Testis (tissue), 3 donors: ENCODE measurements around the gene DNTTIP2. TPM values are rescaled to one million over a fixed set of nuclear protein-coding genes. Genes with fewer than 3 reads are reported as not detected.

Source experiments
- DNase-seq: peaks from one replicate; pipeline ENCODE4 v3.0.0-alpha.2; 2019
- H3K27ac ChIP-seq, 2 donors: fragments of 200-600 bp; sonication (generic); one replicate each; pipeline ENCODE4 v1.5.1; 2019
- H3K27me3 ChIP-seq: fragments of 200-600 bp; sonication (generic); one replicate; pipeline ENCODE4 v1.5.1; 2019
- H3K36me3 ChIP-seq: fragments of 200-600 bp; sonication (generic); one replicate; pipeline ENCODE4 v1.5.1; 2017; ENCODE audit warnings: low read depth; ENCODE audit errors: missing control alignments
- H3K4me1 ChIP-seq: fragments of 200-600 bp; sonication (generic); one replicate; pipeline ENCODE4 v1.5.1; 2019
- H3K4me3 ChIP-seq, 2 donors: fragments of 200-600 bp; sonication (generic); one replicate each; pipeline ENCODE4 v1.5.1; 2017 to 2019
- H3K9me3 ChIP-seq: fragments of 200-600 bp; sonication (generic); one replicate; pipeline ENCODE4 v1.5.1; 2017
- POLR2A ChIP-seq: fragments of 450-650 bp; IDR thresholded peaks from one replicate; pipeline ENCODE4 v1.6.1; 2017; ENCODE audit warnings: antibody characterized with exemption, mild to moderate bottlenecking, moderate library complexity
- WGBS, 2 donors: methylation state at CpG; one replicate each; pipeline ENCODE4 v1.1.5; 2018; 5-methylcytosine and 5-hydroxymethylcytosine counted together
- intact Hi-C: fragments of 100-400 bp; cut with DNase I; formaldehyde crosslinking; loops from one replicate; pipeline ENCODE4 v1.15.1; 2023; ENCODE audit warnings: low total_unique reads
- polyA plus RNA-seq: library from polyadenylated mRNA; stranded (reverse); fragments of 350-450 nt; fragmentation: Illumina TruSeq; extraction: RNeasy Lipid Tissue Mini Kit (QIAGEN cat#74804); gene quantifications from one replicate; pipeline ENCODE4 v1.2.3, GENCODE V29; 2014; ENCODE audit warnings: low read depth, low replicate concordance; ENCODE audit not compliant: insufficient read depth
- total RNA-seq, 2 donors: library from RNA; depleted of rRNA; stranded (reverse); fragments of >200 nt; gene quantifications; one replicate each; pipeline ENCODE4 v1.2.3, GENCODE V29; 2016
- TF ChIP-seq, protein P1 (sequence below), 3 experiments: fragments of 450-650 bp in 2 of 3; fragments of 200-600 bp in 1 of 3; sonication (generic) in 1 of 3; IDR thresholded peaks; one replicate each; pipeline ENCODE4 v1.5.1; 2016 to 2019; ENCODE audit warnings: antibody characterized with exemption in 3 of 3, mild to moderate bottlenecking in 2 of 3, moderate library complexity in 1 of 3

DNTTIP2 gene
- total and polyA plus RNA-seq, 3 donors from 2014 or later: 17.0 to 35.4 (median 30.8) TPM

DNA sequence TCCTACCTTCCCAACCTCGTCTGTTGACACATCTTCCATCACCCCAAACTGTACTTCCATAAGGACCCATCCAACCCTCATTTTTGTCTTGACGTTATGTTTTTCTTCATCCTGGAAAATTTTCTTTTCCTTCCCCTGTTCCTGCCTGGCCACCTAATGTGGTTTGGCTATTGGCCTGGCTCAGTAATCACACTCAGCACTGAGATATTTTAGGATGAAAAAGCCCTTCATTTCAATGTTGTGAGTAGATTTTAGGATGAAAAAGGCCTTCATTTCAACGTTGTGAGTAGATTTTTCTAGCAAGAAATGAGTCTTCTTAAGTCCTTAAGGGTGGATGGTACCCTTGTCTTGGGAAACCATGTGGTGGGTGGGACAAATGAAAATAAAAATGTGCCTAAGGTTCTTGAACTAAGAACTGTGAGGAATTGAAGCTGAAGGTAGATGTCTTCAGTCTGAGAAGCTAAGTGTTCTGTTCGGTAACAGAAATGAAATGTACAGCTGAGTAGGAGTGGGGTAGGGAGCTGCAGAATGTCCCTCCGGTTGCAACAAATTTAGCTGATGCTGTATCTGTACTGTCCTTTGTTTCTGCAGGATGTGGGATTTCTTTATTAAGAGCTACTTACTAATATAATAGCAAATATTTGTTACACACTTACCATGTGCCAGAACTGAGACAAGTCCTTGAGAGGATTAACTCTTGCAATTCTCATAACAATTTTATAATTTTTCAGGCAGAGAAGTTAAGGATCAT, 36.1 kb downstream of the DNTTIP2 start:
- intact Hi-C loops: loop anchor here (10.0 kb wide), 2 partner anchors 218 to 398 kb away; partner anchors contain the start of gene FNBP1L
- WGBS, 2 donors: 65 to 68% methylated on average over 5 of the region's 5 CpGs
- TF ChIP-seq POLR2A: no peak
- TF ChIP-seq, protein P1, sequence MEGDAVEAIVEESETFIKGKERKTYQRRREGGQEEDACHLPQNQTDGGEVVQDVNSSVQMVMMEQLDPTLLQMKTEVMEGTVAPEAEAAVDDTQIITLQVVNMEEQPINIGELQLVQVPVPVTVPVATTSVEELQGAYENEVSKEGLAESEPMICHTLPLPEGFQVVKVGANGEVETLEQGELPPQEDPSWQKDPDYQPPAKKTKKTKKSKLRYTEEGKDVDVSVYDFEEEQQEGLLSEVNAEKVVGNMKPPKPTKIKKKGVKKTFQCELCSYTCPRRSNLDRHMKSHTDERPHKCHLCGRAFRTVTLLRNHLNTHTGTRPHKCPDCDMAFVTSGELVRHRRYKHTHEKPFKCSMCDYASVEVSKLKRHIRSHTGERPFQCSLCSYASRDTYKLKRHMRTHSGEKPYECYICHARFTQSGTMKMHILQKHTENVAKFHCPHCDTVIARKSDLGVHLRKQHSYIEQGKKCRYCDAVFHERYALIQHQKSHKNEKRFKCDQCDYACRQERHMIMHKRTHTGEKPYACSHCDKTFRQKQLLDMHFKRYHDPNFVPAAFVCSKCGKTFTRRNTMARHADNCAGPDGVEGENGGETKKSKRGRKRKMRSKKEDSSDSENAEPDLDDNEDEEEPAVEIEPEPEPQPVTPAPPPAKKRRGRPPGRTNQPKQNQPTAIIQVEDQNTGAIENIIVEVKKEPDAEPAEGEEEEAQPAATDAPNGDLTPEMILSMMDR (IDR thresholded peaks at IDR 0.05): no peak
- Histone ChIP-seq H3K4me3 (no peak overlapping the region), H3K27ac (peak overlapping the region; percentile 14 to 55), H3K36me3 (no peaks in the 10 kb centered on the region), H3K4me1 (peaks cover 51% of the 10 kb centered on the region), H3K27me3 (no peaks in the 10 kb centered on the region), H3K9me3 (no peaks in the 10 kb centered on the region)
- peak; percentile 62 for DNase-seq

DNA sequence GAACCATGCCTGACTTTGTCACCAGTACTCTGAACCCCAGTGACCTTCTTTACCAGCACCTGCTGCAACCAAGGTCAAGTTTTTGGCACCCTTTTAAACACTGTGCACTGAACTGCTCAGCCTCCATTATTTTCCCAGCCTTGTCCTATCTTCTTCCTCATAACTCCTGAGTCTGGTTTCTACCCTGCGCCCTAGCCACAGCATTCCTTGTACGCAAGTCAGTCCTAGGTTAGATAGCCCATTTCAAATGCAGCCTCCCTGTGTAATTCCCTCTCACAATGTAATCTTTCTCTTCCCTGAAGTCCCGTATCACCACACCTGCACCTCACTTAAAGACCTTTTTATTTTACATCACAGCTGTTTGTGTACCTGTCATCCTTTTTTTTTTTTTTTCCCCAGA, 37.2 kb downstream of the DNTTIP2 start:
- DNase-seq: no peak
- intact Hi-C loops: loop anchor here (10.0 kb wide), 2 partner anchors 217 to 397 kb away; partner anchors contain the start of gene FNBP1L
- no peaks in the 10 kb centered on the region for H3K36me3 ChIP-seq
- H3K27me3 ChIP-seq: no peaks in the 10 kb centered on the region
- peaks cover 51% of the 10 kb centered on the region for H3K4me1 ChIP-seq
- H3K27ac ChIP-seq: peak overlapping the region; percentile 42 to 55
- no peaks in the 10 kb centered on the region for H3K9me3 ChIP-seq
- H3K4me3 ChIP-seq: no peak overlapping the region
- TF ChIP-seq, protein P1 (IDR thresholded peaks at IDR 0.05): no peak
- no peak for TF ChIP-seq POLR2A
- WGBS, 2 donors: 68 to 70% methylated on average over 3 of the region's 3 CpGs

DNA sequence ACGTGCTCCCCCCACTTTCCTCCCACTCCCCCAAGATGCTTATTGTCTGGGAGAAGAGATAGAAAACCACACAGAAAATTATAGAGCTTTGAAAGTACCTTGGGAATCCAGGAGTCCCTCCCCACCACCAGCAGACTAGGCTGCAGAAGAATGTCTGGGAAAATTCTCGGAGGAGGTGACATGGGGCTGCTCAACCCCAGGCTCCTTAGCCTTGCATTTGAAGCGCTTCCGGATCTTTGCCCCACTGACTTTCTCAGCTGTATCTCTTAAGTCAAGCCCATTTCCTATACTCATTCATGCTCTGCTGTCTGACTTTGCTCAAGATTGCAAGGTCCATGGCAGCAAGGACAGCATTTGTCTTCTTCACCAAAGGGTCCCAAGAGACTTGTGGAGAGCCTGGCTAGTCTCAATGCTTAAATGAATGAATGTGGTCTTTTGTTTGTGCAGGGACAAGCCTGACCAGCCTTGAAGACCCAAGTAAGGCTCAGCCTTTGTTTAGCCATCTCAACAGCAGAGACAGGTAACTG, 38.0 kb downstream of the DNTTIP2 start:
- intact Hi-C loops: loop anchor here (10.0 kb wide), 2 partner anchors 216 to 396 kb away; partner anchors contain the start of gene FNBP1L
- Histone ChIP-seq H3K4me3 (no peak overlapping the region), H3K27ac (peak overlapping the region; percentile 42 to 55), H3K9me3 (no peaks in the 10 kb centered on the region), H3K27me3 (no peaks in the 10 kb centered on the region), H3K36me3 (no peaks in the 10 kb centered on the region), H3K4me1 (peaks cover 50% of the 10 kb centered on the region)
- no peak for DNase-seq
- TF ChIP-seq POLR2A: no peak
- TF ChIP-seq, protein P1 (IDR thresholded peaks at IDR 0.05): no peak
- WGBS, 2 donors: 90 to 92% methylated on average over 4 of the region's 4 CpGs

DNA sequence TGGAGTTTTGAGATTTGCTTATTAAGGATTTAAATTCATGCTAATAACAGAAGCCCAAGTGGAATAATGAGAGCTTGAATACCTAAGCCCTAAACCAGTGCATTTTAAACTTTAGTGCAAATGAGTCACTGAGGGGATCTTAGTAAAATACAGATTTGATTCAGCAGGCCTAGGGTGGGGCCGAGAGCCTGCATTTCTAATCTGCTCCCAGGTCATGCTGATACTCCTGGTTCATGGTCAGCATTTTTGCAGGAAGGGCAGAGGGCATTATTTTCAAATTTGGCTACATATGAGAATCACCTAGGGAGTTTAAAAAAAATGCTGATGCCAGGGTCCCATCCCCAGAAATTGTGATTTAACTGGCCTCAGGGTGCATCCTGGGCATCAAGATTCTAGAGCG, 39.3 kb downstream of the DNTTIP2 start:
- TF ChIP-seq, protein P1 (IDR thresholded peaks at IDR 0.05): no peak
- intact Hi-C loops: loop anchor here (10.0 kb wide), 2 partner anchors 215 to 395 kb away; partner anchors contain the start of gene FNBP1L
- Histone ChIP-seq H3K9me3 (no peaks in the 10 kb centered on the region), H3K36me3 (no peaks in the 10 kb centered on the region), H3K27ac (no peak overlapping the region), H3K4me3 (no peak overlapping the region), H3K27me3 (no peaks in the 10 kb centered on the region), H3K4me1 (peaks cover 39% of the 10 kb centered on the region)
- DNase-seq: no peak
- WGBS, 2 donors: 92 to 93% methylated on average over 2 of the region's 2 CpGs
